Body of pancreas (tissue), 4 donors: ENCODE data around the gene GIGYF2.

ENCODE experiments used
- CTCF ChIP-seq, 7 experiments: fragments of 450-650 bp in 4 of 7; fragments of 200-600 bp in 3 of 7; sonication (generic) in 3 of 7; IDR thresholded peaks; one replicate each; pipeline ENCODE4 v1.5.1; 2016 to 2019; ENCODE audit warnings: antibody characterized with exemption in 7 of 7
- POLR2A ChIP-seq, 3 donors: fragments of 450-650 bp; IDR thresholded peaks; one replicate each; pipeline ENCODE4 v1.6.1; 2016; ENCODE audit warnings: antibody characterized with exemption in 3 of 3, mild to moderate bottlenecking in 2 of 3

- TF ChIP-seq CTCF (IDR thresholded peaks at IDR 0.05) = no peak
- no peak for TF ChIP-seq POLR2A (IDR thresholded peaks at IDR 0.05)
Measured at GRCh38 chr2:232659359-232659758, 37.8 kb upstream of the GIGYF2 start.
